ENCODE results near the gene VCP.

Gene VCP

GRCh38 chr9:35048511-35048910 is 23.9 kb downstream of the VCP start:
- no peak for DNase-seq (ENCODE audit: insufficient read length, low spot score)
- FAIRE-seq = no peak
- no peak for TF ChIP-seq CTCF (IDR thresholded peaks at IDR 0.05; ENCODE audit: insufficient read depth, missing control alignments)

GRCh38 chr9:35044071-35044470 is 28.4 kb downstream of the VCP start:
- DNase-seq (ENCODE audit: insufficient read length, low spot score) = no peak
- no peak for TF ChIP-seq CTCF (IDR thresholded peaks at IDR 0.05; ENCODE audit: insufficient read depth, missing control alignments)
- FAIRE-seq = no peak

- FAIRE-seq = no peak
- no peak for DNase-seq (ENCODE audit: insufficient read length, low spot score)
- TF ChIP-seq CTCF (IDR thresholded peaks at IDR 0.05; ENCODE audit: insufficient read depth, missing control alignments) = no peak
These were observed 29.4 kb downstream of the VCP start for GRCh38 chr9:35042891-35043545.

GRCh38 chr9:35042081-35042604 is 30.3 kb downstream of the VCP start:
- DNase-seq (ENCODE audit: insufficient read length, low spot score) (no peak), FAIRE-seq (no peak)
- no peak for TF ChIP-seq CTCF (IDR thresholded peaks at IDR 0.05; ENCODE audit: insufficient read depth, missing control alignments)

- DNase-seq (ENCODE audit: insufficient read length, low spot score) (no peak), FAIRE-seq (no peak)
- TF ChIP-seq CTCF (IDR thresholded peaks at IDR 0.05; ENCODE audit: insufficient read depth, missing control alignments) = no peak
These were observed 36.3 kb downstream of the VCP start for GRCh38 chr9:35035851-35036701.

GRCh38 chr9:35033101-35033500 is 39.3 kb downstream of the VCP start:
- no peak for TF ChIP-seq CTCF (IDR thresholded peaks at IDR 0.05; ENCODE audit: insufficient read depth, missing control alignments)
- DNase-seq (ENCODE audit: insufficient read length, low spot score) = no peak
- no peak for FAIRE-seq

- FAIRE-seq = no peak
- DNase-seq (ENCODE audit: insufficient read length, low spot score) = no peak
- no peak for TF ChIP-seq CTCF (IDR thresholded peaks at IDR 0.05; ENCODE audit: insufficient read depth, missing control alignments)
These were observed 42.6 kb downstream of the VCP start for GRCh38 chr9:35029852-35030251.
